HG03175 (cell line): ENCODE measurements around the gene C19orf44.
"Not testable (repeated sequence)": the region's sequence is repeated elsewhere in the genome, so short reads cannot be mapped to it uniquely, and the experiment has no call there.

Source experiments
- ATAC-seq: cut with Tn5 transposase; IDR thresholded peaks from one replicate; pipeline ENCODE4 v1.9.1; 2021; ENCODE audit warnings: mild to moderate bottlenecking, moderate library complexity; ENCODE audit not compliant: unreplicated experiment

C19orf44 gene

DNA sequence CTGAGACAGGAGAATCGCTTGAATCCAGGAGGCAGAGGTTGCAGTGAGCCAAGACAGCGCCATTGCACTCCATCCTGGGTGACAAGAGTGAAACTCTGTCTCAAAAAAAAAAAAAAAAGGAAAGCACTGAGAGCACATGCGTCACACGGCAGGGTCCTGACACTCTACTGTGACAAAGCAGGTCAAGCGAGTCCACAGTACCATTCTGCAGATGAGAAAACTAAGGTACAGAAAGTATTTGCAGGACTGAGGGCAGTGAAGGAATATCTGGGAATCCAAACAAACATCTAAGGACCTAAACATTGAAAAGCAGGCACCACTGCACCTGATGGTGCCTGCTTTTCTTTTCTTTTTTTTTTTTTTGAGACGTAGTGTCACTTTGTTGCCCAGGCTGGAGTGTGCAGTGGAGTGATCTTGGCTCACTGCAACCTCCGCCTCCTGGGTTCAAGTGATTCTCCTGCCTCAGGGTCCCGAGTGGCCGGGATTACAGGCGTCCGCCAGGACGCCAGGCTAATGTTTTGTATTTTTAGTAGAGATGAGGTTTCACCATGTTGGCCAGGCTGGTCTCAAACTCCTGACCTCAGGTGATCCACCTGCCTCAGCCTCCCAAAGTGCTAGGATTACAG, 29.3 kb upstream of the C19orf44 start:
- ATAC-seq: not testable (repeated sequence)

DNA sequence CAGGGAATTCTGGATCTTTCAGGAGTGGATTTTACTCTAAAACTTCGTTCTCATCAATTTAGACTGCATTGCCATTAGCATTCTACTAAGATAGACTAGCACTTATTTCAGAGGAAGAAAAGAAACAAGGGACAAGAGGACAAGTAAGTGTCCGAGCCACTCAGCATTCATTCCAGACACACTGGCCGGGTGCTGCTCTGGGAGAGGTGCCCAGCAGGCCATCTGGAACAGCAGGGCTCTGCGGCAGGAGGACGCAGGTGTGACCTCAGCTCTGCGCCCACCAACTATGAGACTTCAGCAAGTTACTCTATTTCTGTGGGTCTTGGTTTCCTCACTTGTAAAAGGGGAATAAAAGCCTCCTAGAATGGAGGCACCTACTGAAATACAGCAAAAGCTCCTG, 28.6 kb upstream of the C19orf44 start:
- ATAC-seq: no peak

DNA sequence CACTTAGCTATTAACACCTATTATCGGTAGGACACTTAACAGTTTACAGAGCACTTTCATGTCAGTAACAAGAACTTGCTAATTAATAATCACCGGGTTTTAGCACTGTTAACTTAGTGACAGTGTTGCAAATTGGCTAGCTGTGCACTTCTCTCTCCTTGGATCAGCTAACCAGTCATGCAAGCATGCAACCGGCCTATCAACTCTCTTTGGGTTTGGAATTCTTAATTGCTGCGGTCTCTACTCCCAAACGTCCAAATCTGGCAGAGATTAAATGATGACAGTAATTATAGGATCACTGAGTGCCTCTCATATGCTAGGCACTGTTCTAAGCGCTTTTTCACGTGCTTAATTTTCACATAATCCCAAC, 25.7 kb upstream of the C19orf44 start:
- no peak for ATAC-seq

DNA sequence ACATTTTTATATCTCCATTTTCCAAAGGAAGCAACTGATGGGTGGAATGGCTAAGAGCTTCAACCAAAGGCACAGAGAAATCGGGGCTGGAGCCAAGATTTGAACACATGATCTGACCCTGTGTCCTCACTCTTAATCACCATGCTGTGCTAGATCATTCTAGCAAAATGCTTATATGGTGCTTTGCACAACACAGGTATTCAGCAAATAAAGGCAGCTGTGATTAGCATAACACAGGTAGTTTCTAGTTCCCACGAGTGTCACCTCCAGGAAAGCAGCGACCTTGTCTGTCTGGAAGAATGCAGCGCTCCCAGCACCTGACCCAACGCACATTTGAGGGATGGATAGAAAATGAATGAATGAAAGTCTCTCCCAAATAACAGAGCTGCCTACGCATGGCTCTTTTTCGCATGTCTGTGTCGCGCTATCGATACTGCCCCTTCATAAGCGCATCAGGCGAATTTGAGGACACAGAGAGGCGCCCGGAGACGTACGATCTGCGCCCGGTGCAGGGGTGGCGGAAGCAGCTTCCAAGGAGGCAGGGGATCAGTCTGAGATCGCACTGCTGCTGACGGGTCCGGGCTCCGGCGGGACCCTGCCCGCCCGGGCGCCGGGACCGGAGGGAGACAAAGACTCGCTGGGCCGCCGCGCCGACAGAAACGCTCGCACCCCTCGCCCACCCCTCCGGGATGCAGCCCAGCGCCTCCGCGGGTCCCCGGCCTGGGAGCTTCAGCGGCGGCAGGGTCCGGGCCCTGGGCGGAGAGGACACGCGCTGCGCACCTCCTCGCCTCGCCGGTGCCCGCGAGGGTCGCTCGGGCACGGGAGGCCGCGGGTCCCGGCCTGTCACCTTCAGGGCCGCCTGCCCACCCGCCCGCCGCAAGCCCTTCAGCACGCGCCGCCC, 25.0 kb upstream of the C19orf44 start:
- ATAC-seq: peak; percentile 19

DNA sequence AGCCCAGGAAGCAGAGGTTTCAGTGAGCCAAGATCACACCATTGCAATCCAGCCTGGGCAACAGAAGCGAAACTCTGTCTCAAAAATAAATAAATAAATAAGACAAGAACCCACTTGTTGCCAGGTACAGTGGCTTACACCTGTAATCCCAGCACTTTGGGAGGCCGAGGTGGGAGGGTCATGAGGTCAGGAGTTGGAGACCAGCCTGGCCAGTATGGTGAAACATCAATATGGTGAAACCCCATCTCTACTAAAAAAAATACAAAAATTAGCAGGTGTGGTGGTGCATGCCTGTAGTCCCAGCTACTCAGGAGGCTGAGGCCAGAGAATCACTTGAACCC, 23.7 kb upstream of the C19orf44 start:
- ATAC-seq: not testable (repeated sequence)

DNA sequence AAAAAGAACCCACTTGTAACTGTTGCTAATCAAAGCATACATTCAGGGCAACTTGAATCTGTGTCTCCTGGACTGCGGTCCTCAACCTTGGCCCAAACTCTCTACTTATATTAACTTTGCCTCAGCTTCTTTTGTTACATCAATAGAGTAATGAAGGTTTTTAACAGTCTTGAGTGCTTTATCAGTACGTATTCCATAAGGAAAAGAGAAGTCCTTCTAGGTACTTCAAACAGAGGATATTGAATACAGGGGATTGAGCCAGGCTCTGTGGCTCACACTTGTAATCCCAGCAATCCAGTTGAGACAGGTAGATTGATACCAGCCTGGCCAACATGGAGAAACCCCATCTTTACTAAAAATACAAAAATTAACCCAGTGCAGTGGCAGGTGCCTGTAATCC, 23.2 kb upstream of the C19orf44 start:
- ATAC-seq: no peak

DNA sequence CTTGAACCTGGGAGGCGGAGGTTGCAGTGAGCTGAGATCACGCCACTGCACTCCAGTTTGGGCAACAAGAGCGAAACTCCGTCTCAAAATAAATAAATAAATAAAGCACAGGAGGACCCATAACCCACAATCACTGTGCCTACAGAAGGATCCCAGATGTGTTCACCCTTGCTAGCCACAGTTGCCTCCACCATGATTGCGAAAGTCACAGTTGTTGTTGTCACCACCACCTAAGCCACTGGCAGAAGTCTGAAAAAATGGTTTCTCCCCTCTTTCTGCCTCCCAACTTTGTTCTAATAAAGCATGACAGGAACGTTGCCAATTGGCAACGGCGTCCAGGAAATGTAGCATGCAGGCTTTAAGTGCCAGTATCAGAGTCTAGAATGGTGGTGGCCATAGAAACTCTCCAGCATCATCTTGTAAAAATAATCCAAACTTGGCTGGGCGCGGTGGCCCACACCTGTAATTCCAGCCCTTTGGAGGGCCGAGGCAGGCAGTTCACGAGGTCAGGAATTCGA, 22.3 kb upstream of the C19orf44 start:
- no peak for ATAC-seq

DNA sequence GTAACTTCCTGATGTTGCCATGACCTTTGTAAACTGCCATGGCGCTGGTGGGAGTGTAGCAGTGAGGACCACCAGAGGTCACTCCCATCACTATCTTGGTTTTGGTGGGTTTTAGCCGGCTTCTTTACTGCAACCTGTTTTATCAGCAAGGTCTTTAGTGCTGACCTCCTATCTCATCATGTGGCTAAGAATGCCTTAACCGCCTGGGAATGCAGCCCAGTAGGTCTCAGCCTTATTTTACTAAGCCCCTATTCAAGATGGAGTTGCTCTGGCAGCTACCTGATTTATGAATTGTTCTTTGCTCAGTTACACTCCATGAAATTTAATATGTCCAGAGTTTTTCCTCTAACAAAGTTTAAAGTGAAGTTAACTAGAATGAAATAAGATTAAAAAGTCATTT, 19.8 kb upstream of the C19orf44 start:
- no peak for ATAC-seq

DNA sequence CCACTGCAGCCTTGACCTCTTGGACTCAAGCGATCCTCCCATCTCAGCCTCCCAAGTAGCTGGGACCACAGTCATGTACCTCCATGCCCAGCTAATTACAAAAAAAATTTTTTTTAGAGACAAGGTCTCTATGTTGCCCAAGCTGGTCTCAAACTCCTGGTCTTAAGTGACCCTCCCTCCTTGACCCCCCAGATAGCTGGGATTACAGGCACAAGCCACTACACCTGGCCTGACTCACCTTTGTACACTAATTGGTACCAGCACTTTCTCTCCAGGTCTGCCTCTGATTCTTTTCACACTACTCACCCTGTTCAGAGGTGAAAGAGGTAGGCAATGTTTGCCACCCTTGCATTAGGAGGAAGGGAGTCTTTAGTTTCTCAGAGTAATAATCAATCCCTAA, 18.9 kb upstream of the C19orf44 start:
- no peak for ATAC-seq

DNA sequence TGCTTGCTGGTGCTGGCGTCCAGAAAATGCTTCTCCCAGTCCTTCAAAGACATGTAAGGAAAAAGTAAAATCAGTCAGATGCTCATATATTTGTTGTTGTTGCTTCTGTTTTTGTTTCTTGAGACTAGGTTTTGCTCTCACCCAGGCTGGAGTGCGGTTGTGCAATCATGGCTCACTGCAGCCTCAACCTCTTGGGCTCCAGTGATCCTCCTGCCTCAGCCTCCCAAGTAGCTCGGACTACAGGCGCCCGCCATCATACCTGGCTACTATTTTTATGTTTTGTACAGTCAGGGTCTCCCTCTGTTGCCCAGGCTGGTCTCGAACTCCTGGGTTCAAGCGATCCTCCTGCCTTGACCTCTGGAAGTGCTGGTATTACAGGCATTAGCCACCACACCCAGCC, 13.4 kb upstream of the C19orf44 start:
- no peak for ATAC-seq

DNA sequence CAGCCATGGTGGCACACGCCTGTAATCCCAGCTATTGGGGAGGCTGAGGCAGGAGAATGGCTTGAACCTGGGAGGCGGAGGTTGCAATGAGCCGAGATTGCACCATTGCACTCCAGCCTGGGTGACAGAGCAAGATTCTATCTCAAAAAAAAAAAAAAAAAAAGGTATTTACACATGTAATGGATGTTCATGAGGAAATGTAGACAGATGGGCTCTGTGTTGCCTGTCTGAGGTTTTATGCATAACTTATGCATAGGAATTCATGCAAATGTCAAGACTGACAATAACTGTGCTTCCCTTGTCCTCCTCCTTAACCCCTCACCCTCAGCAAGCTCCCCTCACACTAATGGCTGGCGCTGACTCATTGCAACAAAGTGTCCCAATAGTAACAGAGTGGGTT, 9.7 kb upstream of the C19orf44 start:
- not testable (repeated sequence) for ATAC-seq

DNA sequence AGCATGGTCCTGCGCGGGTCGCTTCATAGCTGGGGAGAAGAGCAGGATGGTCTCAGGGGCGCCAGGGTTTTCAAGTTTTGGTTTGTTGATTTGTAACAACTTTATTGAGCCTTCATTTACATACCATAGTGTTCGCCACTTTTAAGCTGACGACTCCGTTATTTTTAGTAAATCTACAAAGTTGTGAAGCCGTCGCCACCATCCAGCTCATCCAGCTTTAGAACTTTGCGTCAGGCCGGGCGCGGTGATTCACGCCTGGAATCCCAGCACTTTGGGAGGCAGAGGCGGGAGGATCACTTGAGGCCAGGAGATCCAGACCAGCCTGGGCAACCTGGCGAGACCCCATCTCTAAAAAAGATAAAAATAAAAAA, 404 bp downstream of the C19orf44 start:
- ATAC-seq: no peak

DNA sequence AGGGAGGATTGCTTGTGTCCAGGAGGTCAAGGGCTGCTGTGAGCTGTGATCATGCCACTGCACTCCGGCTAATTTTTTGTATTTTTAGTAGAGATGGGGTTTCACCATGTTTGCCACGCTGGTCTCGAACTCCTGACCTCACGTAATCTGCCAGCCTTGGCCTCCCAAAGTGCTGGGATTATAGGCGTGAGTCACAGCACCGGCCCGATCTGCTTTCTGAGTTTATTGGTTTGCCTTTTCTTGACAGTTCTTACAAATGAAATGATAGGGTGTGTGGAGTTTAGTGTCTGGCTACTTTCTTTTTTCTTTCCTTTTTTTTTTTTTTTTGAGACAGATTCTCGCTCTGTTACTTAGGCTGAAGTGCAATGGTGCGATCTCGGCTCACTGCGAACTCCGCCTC, 848 bp downstream of the C19orf44 start:
- no peak for ATAC-seq

DNA sequence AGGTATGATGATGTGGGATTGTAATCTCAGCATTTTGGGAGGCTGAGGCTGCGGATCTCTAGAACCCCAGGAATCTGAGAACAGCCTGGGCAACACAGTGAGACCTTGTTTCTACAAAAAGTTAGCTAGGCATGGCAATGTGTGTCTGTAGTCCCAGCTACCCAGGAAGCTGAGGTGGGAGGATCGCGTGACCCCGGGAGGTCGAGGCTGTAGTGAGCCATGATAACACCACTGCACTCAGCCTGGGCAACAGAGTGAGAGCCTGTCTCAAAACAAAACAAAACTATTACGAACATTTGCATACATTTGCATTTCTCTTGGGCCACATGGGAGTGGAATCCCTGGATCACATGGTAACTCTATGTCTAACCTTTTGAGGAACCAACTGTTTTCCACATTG, 1.6 kb downstream of the C19orf44 start:
- ATAC-seq: no peak

DNA sequence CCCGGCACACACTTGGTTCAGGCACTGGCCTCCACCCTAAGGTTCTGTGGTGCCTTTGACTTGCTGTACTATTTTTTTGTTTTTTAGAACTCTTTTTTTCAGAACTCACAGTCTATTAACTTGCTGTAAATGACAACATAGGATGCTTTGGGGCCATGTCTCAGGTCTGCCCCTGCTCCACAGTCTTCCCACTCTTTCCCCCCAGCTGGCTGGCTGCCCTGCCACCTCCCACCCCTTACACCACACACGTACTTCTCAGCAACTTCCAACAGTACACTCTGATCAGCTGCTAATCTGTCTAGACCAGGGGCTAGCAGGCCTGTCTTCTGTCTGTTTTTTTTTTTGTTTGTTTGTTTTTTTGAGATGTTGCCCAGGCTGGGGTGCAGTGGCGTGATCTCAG, 8.1 kb downstream of the C19orf44 start:
- ATAC-seq: no peak

DNA sequence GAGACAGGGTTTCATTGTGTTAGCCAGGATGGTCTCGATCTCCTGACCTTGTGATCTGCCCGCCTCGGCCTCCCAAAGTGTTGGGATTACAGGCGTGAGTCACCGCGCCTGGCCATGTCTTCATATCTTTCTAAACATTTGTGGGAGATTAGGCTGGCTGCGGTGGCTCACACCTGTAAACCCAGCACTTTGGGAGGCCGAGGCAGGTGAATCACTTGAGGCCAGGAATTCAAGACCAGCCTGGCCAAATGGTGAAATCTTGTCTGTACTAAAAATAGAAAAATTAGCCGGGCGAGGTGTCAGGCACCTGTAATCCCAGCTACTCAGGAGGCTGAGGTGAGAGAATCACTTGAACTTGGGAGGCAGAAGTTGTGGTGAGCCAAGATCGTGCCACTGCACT, 10.0 kb downstream of the C19orf44 start:
- not testable (repeated sequence) for ATAC-seq

DNA sequence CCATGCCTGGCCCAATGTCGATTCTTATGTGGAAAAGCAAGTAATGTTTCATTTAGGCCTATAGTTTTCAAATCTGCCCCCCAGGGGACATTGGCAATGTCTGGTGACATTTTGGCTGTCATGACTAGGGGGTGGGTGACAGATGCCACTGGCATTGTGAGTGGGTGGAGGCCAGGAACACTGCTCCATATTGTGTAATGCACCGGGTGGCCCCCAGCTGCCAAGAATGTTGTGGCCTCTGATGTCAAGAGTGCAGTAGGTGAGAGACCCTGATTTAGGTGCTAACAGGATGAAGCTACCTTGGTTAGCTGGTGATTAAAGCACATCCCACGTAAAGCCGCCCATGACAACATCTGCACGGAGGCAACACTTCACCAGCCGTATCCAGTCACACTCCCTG, 10.8 kb downstream of the C19orf44 start:
- no peak for ATAC-seq

DNA sequence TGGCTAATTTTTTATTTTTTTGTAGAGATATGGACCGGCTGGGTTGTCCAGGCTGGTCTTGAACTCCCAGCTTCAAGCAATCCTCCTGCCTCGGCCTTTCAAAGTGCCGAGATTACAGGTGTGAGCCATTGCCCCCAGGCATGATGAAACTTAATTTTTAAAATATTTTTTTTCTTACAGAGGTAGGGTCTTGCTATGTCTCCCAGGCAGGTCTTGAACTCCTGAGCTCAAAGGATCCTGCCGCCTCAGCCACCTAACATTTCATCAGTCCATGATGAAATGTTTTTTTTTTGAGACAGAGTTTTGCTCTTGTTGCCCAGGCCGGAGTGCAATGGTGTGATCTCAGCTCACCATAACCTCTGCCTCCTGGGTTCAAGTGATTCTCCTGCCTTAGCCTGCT, 12.4 kb downstream of the C19orf44 start:
- ATAC-seq: no peak

DNA sequence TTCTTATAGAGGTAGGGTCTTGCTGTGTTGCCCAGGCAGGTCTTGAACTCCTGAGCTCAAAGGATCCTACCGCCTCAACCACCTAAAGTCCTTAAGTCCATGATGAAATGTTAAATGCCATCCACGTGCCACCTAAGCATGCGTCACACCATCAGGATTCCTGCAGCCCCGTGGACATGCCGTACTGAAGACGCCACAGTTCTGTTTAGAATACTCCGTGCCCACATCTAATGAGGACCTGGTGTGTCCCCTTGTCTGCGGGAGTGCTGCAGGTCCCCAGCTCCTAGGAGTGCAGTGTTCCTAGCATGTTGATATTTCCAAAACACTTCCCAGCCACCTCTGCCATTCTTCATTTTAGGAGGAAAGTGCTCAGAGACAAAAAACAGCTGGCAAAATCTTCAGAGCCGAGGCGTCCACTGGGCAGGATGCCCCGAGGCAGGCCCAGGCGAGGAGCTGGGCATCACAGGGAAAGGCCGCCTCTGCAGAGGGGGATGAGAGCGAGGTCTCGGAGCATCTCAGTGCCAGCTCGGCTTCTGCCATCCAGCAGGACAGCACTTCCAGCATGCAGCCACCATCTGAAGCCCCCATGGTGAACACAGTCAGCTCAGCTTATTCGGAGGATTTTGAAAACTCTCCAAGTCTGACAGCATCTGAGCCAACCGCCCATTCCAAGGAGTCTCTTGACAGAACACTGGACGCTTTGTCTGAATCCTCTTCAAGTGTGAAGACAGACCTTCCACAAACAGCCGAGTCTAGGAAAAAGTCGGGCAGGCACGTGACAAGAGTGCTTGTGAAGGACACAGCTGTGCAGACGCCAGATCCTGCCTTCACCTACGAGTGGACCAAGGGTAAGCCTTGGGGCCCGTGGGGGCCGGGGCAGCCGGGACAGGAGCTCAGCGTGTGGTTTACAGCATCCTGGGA, 13.2 kb downstream of the C19orf44 start:
- no peak for ATAC-seq

DNA sequence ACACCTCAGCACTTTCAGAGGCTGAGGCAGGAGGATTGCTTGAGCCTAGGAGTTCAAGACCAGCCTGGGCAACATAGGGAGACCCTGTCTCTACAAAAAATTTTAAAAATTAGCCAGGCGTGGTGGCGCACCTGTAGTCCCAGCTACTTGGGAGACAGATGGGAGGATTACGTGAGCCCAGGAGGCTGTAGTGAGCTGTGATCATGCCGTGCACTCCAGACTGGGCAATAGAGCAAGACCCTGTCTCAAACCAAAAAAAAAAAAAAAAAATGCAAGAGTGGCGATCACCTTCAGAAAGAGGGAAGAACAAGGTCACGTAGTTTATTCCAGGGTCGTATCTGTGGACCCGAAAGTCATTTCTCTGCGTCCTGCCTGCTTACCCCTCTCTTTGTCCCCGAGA, 16.4 kb downstream of the C19orf44 start:
- not testable (repeated sequence) for ATAC-seq

DNA sequence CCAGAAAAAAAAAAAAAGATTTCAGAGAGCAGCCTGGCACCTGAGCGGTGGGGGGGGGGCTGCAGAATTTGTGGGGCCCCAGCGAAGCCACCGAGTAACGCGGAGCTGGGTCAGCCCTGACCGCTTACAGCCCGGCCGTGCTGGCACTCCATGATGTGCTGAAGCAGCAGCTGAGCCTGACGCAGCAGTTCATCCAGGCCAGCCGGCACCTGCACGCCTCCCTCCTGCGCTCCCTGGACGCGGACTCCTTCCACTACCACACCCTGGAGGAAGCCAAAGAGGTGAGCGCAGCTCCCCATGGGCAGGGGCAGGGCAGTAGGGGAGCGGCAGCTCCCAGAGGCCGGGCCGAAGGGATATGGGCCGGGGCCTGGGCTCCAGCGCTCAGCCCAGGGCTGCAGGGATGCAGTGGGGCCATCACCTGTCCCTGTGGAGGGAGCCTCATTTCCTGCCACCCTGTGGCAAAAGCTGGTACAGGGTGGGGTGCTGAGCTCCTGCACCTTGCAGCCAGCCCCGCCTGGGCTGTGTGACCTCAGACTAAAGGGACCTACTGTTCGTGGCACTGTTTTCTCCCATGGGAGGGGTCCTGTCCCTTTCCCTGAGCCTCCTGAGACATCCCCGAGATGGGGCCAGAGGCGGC, 18.3 kb downstream of the C19orf44 start:
- ATAC-seq: no peak
